Breast epithelium (tissue), 3 donors: ENCODE data around the gene TAAR1.

Experiments used
- POLR2A ChIP-seq: fragments of 450-650 bp; IDR thresholded peaks from one replicate; pipeline ENCODE4 v1.6.1; 2016; ENCODE audit warnings: antibody characterized with exemption, mild to moderate bottlenecking, moderate library complexity
- TF ChIP-seq, protein P1 (sequence below), 3 donors: fragments of 450-650 bp; IDR thresholded peaks; one replicate each; pipeline ENCODE4 v1.5.1; 2016 to 2017; ENCODE audit warnings: antibody characterized with exemption in 3 of 3, mild to moderate bottlenecking in 3 of 3, moderate library complexity in 3 of 3

DNA sequence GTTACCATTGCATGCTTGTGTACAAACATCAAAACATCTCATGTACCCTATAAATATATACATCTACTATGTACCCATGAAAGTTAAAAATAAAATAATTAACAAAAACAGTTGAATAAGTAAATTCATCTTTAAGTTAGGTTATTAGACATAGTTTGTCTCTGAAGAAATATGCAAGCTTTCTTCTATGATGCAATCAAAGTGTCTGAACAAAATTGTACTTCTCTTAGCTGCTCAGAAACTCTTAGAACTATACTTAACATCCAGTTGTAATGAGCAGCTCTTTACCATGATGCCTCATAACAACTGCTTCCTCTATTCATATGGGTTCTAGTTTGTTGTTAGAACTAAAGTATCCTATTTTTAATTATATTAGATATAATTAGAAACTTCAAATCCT is 49.0 kb upstream of the TAAR1 start:
- TF ChIP-seq, protein P1, sequence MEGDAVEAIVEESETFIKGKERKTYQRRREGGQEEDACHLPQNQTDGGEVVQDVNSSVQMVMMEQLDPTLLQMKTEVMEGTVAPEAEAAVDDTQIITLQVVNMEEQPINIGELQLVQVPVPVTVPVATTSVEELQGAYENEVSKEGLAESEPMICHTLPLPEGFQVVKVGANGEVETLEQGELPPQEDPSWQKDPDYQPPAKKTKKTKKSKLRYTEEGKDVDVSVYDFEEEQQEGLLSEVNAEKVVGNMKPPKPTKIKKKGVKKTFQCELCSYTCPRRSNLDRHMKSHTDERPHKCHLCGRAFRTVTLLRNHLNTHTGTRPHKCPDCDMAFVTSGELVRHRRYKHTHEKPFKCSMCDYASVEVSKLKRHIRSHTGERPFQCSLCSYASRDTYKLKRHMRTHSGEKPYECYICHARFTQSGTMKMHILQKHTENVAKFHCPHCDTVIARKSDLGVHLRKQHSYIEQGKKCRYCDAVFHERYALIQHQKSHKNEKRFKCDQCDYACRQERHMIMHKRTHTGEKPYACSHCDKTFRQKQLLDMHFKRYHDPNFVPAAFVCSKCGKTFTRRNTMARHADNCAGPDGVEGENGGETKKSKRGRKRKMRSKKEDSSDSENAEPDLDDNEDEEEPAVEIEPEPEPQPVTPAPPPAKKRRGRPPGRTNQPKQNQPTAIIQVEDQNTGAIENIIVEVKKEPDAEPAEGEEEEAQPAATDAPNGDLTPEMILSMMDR (IDR thresholded peaks at IDR 0.05): no peak
- TF ChIP-seq POLR2A: no peak
